GM18526 (cell line): Measurements from ENCODE around the gene VRK2.

Source experiments
- POLR2A ChIP-seq: IDR thresholded peaks from 3 replicates; pipeline ENCODE4 v1.6.1; 2011; ENCODE audit not compliant: insufficient read length; ENCODE audit errors: extremely low read depth

VRK2 gene

GRCh38 chr2:58122540-58122939 is 75.9 kb downstream of the VRK2 start:
- no peak for TF ChIP-seq POLR2A

GRCh38 chr2:58127111-58127510 is 80.5 kb downstream of the VRK2 start:
- no peak for TF ChIP-seq POLR2A

- no peak for TF ChIP-seq POLR2A
Measured at GRCh38 chr2:58130238-58130637, 83.6 kb downstream of the VRK2 start.

- TF ChIP-seq POLR2A = no peak
Measured at GRCh38 chr2:58131191-58132011, 84.8 kb downstream of the VRK2 start.

GRCh38 chr2:58133395-58133794 is 86.8 kb downstream of the VRK2 start:
- TF ChIP-seq POLR2A = no peak

GRCh38 chr2:58135861-58136260 is 89.3 kb downstream of the VRK2 start:
- no peak for TF ChIP-seq POLR2A

GRCh38 chr2:58137221-58137620 is 90.6 kb downstream of the VRK2 start:
- no peak for TF ChIP-seq POLR2A

- TF ChIP-seq POLR2A = no peak
Measured at GRCh38 chr2:58137856-58138255, 91.2 kb downstream of the VRK2 start.

- no peak for TF ChIP-seq POLR2A
Measured at GRCh38 chr2:58138396-58139030, 91.9 kb downstream of the VRK2 start.

- TF ChIP-seq POLR2A = no peak
Measured at GRCh38 chr2:58140508-58141072, 94.0 kb downstream of the VRK2 start.

GRCh38 chr2:58146707-58147106 is 100.1 kb downstream of the VRK2 start:
- TF ChIP-seq POLR2A = no peak

GRCh38 chr2:58155160-58155778 is 108.7 kb downstream of the VRK2 start:
- TF ChIP-seq POLR2A = no peak

GRCh38 chr2:58156780-58157179 is 110.2 kb downstream of the VRK2 start:
- TF ChIP-seq POLR2A = no peak

GRCh38 chr2:58157754-58158153 is 111.1 kb downstream of the VRK2 start:
- no peak for TF ChIP-seq POLR2A

GRCh38 chr2:58158481-58158880 is 111.9 kb downstream of the VRK2 start:
- no peak for TF ChIP-seq POLR2A

GRCh38 chr2:58163913-58164312 is 117.3 kb downstream of the VRK2 start:
- no peak for TF ChIP-seq POLR2A
